ENCODE results near the gene ROMO1.

DNA sequence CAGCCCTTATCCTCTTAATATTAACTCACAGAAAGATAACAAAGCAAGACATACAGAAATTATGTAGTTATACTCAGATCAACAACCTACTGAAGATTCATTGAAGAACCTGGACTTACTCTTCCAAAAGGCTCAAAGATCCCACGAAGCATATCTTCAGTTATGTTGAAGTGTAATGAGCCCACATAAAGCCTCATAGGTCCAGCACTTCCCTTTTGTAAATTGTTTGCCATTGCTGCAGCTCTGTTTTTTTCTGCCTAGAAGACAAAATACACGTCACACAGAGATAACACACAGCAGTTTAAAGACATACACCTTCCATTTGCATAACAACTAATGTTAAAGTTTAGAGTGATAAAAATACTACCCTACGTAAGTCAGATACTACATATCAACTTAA, 22.4 kb downstream of the ROMO1 start:
- TF ChIP-seq CTCF (IDR thresholded peaks at IDR 0.05) (no peak), POLR2AphosphoS5 (IDR thresholded peaks at IDR 0.05) (no peak)
